CD4-positive, alpha-beta T cell treated with Interleukin-10 for 1 hour (primary cell): Measurements from ENCODE around the gene PDXP.
A peak's percentile ranks its signal among the peaks of the same experiment; 100 is the strongest.
"Not testable (repeated sequence)": the region's sequence is repeated elsewhere in the genome, so short reads cannot be mapped to it uniquely, and the experiment has no call there.

Experiments
- DNase-seq: peaks from one replicate; pipeline ENCODE4 v3.0.0-alpha.2; 2020

PDXP gene, protein sequence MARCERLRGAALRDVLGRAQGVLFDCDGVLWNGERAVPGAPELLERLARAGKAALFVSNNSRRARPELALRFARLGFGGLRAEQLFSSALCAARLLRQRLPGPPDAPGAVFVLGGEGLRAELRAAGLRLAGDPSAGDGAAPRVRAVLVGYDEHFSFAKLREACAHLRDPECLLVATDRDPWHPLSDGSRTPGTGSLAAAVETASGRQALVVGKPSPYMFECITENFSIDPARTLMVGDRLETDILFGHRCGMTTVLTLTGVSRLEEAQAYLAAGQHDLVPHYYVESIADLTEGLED

GRCh38 chr22:37658133-37659065 lies at the start of gene PDXP:
TSS of gene PDXP (plus strand) at chr22:37658723. CDS start at chr22:37658783, 60 bp downstream.
- DNase-seq, result peak; percentile 99

GRCh38 chr22:37609240-37610152 lies 49.0 kb upstream of the PDXP start:
- no peak for DNase-seq

GRCh38 chr22:37610153-37610475 lies 48.4 kb upstream of the PDXP start:
- not testable (repeated sequence) for DNase-seq

DNA sequence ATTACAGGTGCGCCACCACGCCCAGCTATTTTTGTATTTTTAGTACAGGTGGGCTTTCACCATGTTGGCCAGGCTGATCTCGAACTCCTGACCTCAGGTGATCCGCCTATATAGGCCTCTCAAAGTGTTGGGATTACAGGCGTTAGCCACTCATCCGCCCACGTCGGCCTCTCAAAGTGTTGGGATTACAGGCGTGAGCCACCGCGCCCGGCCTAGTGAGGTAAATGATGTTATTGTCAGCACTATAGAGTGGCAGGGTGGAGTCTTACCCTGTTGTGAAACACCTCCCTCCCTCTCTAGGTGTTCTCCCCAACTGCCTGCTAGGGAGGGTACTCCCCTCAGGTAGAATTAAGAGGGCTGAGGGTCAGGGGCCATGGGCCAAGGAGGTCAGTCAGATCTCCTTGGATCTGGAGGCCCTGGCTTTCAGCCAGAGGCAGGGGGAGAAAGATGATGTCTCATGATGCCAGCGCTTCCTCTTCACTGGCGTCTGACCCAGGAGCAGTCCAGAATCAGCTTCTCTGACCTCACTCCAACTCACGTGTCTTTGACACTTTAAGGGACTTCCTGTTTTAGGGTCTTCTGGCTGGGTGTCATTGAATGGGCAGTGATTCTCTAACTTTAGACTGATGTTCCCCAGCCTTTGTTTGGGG lies 47.9 kb upstream of the PDXP start:
- DNase-seq, result no peak

DNA sequence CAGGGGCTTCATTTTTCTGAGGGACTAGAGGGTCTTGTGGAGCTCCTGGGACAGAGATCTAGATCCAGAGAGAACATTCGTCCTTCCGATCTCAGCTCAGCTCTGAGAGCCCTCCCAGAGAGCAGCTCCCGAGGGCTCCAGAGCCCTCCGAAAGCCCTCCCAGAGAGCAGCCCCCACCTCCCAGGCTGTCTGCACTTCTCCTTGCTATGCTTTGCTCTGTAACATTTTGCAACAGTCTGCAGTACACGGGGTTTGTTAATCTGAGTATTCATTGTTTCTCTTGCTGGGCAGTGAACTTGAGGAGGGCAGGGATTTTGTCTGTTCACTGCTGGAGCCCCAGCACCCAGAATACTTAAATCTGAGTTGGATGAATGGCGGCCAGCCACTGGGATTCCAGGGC lies 47.3 kb upstream of the PDXP start:
- DNase-seq, result no peak

- no peak for DNase-seq
Observed at GRCh38 chr22:37616201-37617083, 42.1 kb upstream of the PDXP start.

DNA sequence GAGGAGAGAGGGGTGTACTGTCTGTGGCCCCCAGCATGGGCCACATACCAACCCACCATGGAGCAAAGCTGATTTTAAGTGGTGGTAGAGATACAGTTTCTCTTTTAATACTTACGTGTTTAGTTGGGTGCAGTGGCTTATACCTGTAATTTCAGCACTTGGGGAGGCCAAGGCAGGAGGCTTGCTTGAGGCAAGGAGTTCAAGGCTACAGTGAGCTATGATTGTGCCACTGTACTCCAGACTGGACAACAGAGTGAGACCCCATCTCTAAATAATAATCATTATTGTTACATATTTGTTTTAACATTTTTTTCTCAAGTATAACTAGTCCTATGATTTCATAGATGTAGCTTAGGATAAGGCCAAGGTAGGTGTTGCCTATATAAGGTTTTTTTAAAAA lies 41.1 kb upstream of the PDXP start:
- DNase-seq, result no peak

DNA sequence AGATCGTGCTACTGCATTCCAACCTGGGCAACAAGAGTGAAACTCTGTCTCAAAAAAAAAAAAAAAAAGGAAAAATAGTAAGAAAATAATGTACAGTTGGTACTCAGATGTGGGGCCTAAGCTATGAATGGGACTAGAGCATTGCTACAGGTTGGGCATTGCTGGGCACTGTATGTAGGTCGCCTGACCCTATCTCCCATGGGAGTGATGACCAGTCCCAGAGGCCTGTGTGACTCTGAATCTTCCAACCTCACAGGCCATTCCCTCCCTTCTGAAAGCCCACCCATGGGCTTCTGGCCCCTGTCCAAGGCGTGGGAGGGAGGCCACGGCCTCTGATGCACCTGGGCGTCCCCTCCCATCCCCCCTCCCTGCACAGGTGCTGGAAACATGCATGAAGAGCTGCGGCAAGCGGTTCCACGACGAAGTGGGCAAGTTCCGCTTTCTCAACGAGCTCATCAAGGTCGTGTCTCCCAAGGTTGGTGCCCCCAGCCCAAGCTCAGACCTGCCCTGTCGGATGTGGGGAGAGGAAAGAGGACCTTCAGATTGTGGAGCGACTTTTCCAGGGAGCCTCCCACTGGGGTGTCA lies 40.4 kb upstream of the PDXP start:
- no peak for DNase-seq

GRCh38 chr22:37618674-37619073 lies 39.8 kb upstream of the PDXP start:
- no peak for DNase-seq

- DNase-seq, result no peak
Observed at GRCh38 chr22:37619991-37620390, 38.5 kb upstream of the PDXP start.

DNA sequence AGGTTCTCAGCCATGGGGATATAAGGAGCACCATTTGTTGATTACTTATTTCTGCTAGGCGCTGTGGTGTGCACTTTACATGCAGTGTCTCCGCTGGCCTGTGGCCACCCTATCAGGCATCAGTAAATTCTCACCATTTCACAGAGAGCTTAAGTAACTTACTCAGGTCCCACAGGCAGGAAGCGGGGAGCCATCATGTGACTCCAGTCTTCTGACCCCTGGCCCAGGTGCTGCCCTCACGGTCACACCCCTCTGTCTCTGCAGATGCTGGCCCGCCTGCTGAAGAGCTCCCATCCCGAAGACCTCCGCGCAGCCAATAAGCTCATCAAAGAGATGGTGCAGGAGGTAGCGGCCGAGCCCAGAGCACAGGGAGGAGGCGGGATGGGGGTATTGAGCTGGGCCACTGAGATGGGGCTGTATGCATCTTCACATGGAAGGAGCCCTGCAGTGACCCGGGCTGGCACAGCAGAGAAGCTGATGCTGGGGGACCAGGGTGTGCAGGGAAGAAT lies 37.1 kb upstream of the PDXP start:
- no peak for DNase-seq

DNA sequence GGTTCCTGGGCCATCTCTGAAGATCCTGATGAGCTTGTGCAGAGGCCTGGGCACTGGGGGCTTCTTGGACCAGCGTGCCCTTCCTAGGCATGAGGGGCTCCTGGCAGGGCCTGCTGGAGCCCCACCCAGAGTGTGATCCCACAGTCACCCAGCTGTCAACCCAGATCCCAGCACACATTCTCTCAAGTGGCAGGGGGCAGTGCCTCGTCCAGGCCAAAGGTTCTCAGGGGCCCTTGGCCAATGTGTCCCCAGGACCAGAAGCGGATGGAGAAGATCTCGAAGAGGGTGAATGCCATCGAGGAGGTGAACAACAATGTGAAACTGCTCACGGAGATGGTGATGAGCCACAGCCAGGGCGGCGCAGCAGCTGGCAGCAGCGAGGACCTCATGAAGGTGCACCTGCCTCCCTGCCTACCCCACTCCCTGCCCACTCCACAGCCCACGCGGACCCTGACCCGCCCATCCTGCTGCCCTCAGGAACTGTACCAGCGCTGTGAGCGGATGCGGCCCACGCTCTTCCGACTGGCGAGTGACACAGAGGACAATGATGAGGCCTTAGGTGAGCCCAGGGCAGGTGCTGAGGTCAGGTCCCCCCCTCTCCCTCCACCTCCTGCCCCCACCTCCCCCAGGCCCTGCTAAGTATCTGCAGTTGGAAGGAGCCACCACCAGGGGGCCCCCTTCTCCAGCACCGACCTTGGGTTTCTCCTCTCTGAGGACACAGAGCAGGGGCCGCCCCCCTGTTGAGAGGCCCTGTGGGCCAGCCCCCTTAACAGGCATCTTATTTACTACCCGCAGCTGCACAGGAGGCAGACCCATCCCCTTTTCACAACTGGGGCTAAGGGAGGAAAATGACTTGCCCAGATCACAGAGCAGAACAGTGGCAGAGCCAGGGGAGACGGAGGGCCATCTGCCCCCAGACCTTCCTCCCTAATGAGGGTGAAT lies 35.2 kb upstream of the PDXP start:
- peak; percentile 83 for DNase-seq

GRCh38 chr22:37624017-37624365 lies 34.5 kb upstream of the PDXP start:
- no peak for DNase-seq

DNA sequence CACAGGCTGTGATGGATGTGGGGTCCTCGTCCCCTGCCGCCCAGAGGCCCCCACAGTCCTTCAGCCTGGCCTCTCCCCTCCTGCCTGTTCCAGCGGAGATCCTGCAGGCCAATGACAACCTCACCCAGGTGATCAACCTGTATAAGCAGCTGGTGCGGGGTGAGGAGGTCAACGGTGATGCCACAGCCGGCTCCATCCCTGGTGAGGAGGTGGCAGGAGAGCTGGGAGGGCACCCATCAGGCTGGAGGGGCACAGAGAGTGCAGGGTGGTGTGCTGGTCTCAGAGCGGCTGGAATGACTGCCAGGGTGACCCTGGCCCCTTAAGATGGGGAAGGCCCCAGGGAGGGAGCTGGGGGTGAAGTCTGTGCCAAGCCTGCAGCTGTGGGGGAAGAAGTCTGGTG lies 33.6 kb upstream of the PDXP start:
- DNase-seq, result no peak

DNA sequence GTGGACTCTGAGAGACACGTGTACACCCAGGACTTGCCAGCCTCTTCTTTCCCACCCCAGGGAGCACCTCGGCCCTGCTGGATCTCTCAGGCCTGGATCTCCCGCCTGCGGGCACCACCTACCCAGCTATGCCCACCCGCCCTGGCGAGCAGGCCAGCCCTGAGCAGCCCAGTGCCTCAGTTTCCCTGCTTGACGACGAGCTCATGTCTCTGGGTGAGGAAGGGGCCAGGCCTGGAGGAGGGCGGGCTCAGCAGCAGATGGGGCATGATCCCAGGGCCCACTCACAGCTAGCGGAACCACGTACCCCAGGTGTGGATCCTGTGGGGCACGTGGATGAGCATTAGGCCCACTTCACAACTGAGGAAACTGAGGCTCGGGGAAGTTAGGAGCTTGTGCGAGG lies 32.8 kb upstream of the PDXP start:
- DNase-seq, result no peak

DNA sequence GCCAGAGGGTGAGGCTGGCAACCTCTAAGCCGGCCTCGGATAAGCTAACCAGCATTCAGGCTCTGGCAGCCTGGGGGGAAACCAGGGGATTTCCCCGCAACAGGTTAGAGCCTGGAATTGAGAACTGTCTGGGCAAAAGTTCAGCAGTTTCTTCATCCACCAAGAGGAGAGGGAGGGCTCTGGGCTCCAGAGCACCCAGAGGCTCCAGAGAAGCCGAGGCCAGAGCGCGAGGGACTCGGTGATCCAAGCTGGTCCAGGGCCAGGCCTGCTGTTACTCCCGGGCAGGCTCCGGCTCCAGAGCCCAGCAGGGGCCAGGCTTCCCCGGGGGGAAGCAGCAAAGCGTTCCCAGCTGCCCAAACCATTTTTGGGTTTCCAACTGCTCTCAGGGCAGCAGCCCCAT lies 32.4 kb upstream of the PDXP start:
- no peak for DNase-seq

DNA sequence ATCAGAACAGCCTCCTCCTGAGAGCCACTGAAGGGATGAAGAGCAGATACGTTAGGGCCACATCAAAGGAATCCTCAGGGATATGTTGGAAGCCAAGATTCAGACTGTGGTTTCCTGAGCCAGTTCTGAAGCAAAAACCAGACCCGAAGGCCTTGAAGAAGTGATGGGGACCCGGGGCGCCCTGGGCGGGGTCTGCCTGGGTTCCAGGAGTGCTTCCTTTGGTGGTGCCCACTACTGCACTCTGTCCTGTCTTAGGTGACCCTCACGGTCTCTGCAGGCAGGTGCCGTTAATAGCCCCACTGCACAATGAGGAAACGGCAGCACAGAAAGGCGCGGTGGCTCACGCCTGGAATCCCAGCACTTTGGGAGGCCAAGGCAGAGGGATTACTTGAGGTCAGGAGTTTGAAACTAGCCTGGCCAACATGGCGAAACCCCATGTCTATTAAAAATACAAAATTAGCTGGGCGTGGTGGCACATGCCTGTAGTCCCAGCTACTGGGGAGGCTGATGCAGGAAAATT lies 31.9 kb upstream of the PDXP start:
- DNase-seq, result no peak

GRCh38 chr22:37627121-37627520 lies 31.4 kb upstream of the PDXP start:
- DNase-seq, result no peak

- DNase-seq, result peak; percentile 61
Observed at GRCh38 chr22:37627545-37627944, 31.0 kb upstream of the PDXP start.

DNA sequence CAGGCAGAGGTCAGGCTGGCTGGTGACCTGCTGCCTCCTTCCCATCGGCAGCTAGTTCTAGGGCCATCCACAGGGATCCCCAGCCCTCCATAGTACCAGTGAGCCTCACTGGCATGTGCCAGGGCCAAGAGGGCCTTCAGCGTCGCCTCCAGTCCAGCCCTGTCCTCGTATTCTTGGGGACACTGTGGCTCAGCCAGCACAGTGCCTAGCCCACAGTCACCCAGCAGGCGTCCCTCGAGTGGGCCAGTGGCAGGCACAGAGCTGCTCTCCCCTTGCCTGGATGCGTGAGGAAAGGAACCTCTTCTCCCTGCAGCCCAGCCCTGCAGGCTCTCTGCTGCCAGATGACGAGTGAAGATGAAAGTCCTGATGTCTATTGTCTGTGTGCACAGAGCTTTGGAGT lies 29.7 kb upstream of the PDXP start:
- DNase-seq, result no peak
